ENCODE measurements around the gene DTX1. TPM values are rescaled to one million over a fixed set of nuclear protein-coding genes. Genes with fewer than 3 reads are reported as not detected.

DTX1 gene
- not detected in 2 replicates for total RNA-seq

GRCh38 chr12:113056631-113057488 is at the start of gene DTX1:
TSS of gene DTX1 (plus strand) at chr12:113056730. CDS start at chr12:113058193, 1,463 bp downstream.

GRCh38 chr12:113135178-113136127 is 78.9 kb downstream of the DTX1 start, which contains the start of gene RASAL1:
TSS of gene RASAL1 (minus strand) at chr12:113135761. CDS start at chr12:113135462, 299 bp downstream.

Other genes starting within 250 kb of the DTX1 start
- gene OAS1, start 149.8 kb upstream of the DTX1 start, total RNA-seq, result 4.0 and 5.7 TPM in 2 replicates
- gene OAS3, start 118.3 kb upstream of the DTX1 start, total RNA-seq, result 14.0 and 24.5 TPM in 2 replicates
- 9.8 and 10.3 TPM in 2 replicates for gene OAS2, start 78.2 kb upstream of the DTX1 start, total RNA-seq
- not detected in 2 replicates for gene RASAL1, start 79.0 kb downstream of the DTX1 start, total RNA-seq
- gene CFAP73, start 93.0 kb downstream of the DTX1 start, total RNA-seq, result not detected in 2 replicates
- gene DDX54, start 128.7 kb downstream of the DTX1 start, total RNA-seq, result 68.1 and 72.2 TPM in 2 replicates
- 21.9 and 26.3 TPM in 2 replicates for gene RITA1, start 129.0 kb downstream of the DTX1 start, total RNA-seq
- gene TPCN1, start 164.7 kb downstream of the DTX1 start, total RNA-seq, result 12.0 and 15.4 TPM in 2 replicates

Measured in thoracic aorta endothelial cell (primary cell).